HAP-1 (cell line): ENCODE results near the gene ESYT1.

Experiments used
- DNase-seq, 2 experiments: peaks; one replicate each; pipeline ENCODE4 v3.0.0-alpha.2; 2016 to 2020; ENCODE audit warnings: low spot score in 2 of 2
- H3K27me3 ChIP-seq: fragments of 250-450 bp; sonication (Bioruptor Pico); 2 replicates; pipeline ENCODE4 v1.5.1; 2020; ENCODE audit warnings: low read depth, mild to moderate bottlenecking, moderate library complexity
- H3K36me3 ChIP-seq: fragments of 250-450 bp; sonication (Bioruptor Pico); replicated peaks from 2 replicates; pipeline ENCODE4 v1.5.1; 2020; ENCODE audit warnings: mild to moderate bottlenecking
- H3K4me1 ChIP-seq: fragments of 250-450 bp; sonication (Bioruptor Pico); 2 replicates; pipeline ENCODE4 v1.5.1; 2020; ENCODE audit warnings: mild to moderate bottlenecking
- H3K4me3 ChIP-seq: fragments of 250-450 bp; sonication (Bioruptor Pico); 2 replicates; pipeline ENCODE4 v1.5.1; 2020; ENCODE audit warnings: mild to moderate bottlenecking, moderate library complexity
- H3K9me3 ChIP-seq: fragments of 250-450 bp; sonication (Bioruptor Pico); 2 replicates; pipeline ENCODE4 v1.5.1; 2020; ENCODE audit warnings: mild to moderate bottlenecking, moderate library complexity
- in situ Hi-C: fragments of 300-500 bp; cut with MboI; formaldehyde crosslinking; loops from 3 replicates; pipeline ENCODE4 v1.14.3; 2020; ENCODE audit warnings: low sequenced_read_pairs, inconsistent platforms, mixed read lengths

The ESYT1 gene, protein sequence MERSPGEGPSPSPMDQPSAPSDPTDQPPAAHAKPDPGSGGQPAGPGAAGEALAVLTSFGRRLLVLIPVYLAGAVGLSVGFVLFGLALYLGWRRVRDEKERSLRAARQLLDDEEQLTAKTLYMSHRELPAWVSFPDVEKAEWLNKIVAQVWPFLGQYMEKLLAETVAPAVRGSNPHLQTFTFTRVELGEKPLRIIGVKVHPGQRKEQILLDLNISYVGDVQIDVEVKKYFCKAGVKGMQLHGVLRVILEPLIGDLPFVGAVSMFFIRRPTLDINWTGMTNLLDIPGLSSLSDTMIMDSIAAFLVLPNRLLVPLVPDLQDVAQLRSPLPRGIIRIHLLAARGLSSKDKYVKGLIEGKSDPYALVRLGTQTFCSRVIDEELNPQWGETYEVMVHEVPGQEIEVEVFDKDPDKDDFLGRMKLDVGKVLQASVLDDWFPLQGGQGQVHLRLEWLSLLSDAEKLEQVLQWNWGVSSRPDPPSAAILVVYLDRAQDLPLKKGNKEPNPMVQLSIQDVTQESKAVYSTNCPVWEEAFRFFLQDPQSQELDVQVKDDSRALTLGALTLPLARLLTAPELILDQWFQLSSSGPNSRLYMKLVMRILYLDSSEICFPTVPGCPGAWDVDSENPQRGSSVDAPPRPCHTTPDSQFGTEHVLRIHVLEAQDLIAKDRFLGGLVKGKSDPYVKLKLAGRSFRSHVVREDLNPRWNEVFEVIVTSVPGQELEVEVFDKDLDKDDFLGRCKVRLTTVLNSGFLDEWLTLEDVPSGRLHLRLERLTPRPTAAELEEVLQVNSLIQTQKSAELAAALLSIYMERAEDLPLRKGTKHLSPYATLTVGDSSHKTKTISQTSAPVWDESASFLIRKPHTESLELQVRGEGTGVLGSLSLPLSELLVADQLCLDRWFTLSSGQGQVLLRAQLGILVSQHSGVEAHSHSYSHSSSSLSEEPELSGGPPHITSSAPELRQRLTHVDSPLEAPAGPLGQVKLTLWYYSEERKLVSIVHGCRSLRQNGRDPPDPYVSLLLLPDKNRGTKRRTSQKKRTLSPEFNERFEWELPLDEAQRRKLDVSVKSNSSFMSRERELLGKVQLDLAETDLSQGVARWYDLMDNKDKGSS

DNA sequence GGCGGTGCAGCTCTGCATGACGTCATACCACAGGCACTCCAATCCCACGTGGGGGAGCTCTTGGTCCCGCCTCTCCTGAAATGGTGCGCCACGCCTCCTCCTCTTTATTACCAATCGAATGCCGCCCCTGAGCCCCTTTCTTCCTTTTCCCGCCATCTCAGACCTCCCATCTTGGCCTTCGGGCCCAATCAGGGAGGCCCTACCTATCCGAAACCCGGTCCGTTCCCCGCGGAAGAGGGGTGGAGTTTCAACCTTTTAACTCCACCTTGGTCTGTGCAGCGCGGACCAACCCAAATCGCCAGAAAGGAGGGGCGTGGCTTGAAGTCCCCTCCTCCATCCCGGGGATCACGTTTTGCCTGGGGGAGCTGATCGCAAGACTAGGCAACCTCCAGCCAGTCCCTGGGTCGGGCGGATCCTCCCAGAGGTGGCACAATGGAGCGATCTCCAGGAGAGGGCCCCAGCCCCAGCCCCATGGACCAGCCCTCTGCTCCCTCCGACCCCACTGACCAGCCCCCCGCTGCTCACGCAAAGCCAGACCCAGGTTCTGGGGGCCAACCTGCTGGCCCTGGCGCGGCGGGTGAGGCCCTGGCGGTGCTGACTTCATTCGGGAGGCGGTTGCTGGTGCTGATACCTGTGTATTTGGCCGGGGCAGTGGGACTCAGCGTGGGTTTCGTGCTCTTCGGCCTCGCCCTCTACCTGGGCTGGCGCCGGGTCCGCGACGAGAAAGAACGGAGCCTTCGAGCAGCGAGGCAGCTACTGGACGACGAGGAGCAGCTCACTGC lies at the start of gene ESYT1:
ESYT1 (plus strand) TSS at position 380 of the 782 bp plus-strand sequence; CDS start at position 433, 53 bp downstream.
- no peaks in the 10 kb centered on the region for H3K27me3 ChIP-seq
- no peaks in the 10 kb centered on the region for H3K9me3 ChIP-seq
- H3K36me3 ChIP-seq = peaks cover 31% of the 10 kb centered on the region
- H3K4me1 ChIP-seq = peaks cover 18% of the 10 kb centered on the region
- DNase-seq = peak; percentile 99 to 100
- H3K4me3 ChIP-seq = peak within 1 kb of the TSS; percentile 62
- in situ Hi-C loops = no loop called here

DNA sequence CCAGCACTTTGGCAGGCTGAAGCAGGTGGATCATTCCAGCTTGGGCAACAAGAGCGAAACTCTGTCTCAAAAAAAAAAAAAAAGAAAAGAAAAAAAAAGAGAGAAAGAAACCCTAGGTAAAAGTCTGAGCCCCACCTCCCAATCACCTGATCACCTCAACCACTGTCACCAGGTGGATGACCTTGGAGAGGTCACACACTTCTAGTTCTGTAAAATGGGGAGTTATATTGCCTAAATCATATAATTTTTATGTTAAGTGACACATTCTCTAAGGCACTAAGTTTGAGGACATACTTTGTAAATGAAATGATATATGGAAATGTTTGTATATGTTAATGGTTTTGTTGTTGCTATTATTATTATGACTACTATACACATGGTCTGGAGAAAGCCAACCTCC lies 49.6 kb upstream of the ESYT1 start:
- Histone ChIP-seq H3K4me3 (no peak overlapping the region), H3K36me3 (no peaks in the 10 kb centered on the region), H3K4me1 (peaks cover 12% of the 10 kb centered on the region), H3K27me3 (no peaks in the 10 kb centered on the region), H3K9me3 (no peaks in the 10 kb centered on the region)
- no peak for DNase-seq
- in situ Hi-C loops = no loop called here

DNA sequence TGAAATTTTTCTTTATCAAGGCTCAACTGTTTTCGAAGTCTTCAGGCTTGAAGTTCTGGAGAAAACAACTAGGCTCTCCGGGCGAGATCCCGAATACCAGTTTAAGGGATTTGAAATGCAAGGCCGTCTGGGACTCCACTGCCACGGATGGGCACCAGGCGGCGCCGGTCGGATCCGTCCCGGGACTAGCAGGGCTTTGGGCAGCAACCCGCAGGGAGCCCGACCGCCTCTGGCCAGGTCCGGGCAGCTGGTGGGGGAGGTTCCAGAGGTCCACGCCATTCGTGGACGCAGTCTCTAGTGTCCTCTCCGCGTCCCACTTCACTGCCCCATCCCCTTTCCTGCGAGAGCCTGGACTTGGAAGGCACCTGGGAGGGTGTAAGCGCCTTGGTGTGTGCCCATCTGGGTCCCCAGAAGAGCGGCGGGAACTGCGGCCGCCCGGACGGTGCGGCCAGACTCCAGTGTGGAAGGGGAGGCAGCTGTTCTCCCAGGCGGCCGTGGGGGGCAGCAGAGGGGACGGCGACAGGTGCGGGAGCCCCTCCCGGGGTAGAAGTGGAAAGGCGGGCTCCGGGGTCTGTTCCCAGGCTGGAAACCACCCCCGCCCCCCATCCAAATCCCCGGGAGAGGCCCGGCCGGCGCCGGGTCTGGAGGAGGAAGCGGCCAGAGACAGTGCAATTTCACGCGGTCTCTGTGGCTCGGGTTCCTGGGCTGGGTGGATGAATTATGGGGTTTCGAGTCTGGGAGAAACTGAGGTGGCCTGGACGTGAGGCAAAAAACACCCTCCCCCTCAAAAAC lies 48.9 kb upstream of the ESYT1 start:
- Histone ChIP-seq H3K4me1 (peaks cover 12% of the 10 kb centered on the region), H3K36me3 (no peaks in the 10 kb centered on the region), H3K4me3 (peak overlapping the region; percentile 43), H3K9me3 (no peaks in the 10 kb centered on the region), H3K27me3 (no peaks in the 10 kb centered on the region)
- in situ Hi-C loops = no loop called here
- DNase-seq = peak; percentile 86 to 94

DNA sequence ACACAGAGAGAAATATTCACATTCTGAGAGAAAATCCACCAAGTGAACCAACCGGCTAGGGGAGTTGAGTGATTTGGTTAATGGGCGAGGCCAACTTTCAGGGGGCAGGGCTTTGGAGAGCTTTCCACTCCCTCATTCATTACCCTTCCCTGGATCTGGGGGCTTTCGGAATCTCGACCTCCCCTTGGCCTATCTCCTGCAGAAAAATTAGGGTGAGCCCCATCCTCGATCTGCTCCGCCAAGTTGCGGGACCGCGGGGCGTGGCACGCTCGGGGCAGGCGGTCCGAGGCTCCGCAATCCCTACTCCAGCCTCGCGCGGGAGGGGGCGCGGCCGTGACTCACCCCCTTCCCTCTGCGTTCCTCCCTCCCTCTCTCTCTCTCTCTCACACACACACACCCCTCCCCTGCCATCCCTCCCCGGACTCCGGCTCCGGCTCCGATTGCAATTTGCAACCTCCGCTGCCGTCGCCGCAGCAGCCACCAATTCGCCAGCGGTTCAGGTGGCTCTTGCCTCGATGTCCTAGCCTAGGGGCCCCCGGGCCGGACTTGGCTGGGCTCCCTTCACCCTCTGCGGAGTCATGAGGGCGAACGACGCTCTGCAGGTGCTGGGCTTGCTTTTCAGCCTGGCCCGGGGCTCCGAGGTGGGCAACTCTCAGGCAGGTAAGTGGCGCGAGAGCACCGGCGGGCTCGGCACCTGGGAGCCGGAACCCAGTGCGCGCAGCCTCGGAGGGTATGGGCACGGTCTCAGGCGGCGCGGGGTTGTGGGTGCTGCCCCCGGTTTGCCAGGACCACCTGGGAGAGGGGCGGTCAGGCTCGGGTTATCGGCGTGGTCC lies 48.1 kb upstream of the ESYT1 start, which contains the start of gene ERBB3:
ERBB3 (plus strand) TSS at position 443 of the 833 bp plus-strand sequence; CDS start at position 579, 136 bp downstream.
- Histone ChIP-seq H3K4me1 (peaks cover 12% of the 10 kb centered on the region), H3K4me3 (peak within 1 kb of the TSS; percentile 43), H3K36me3 (no peaks in the 10 kb centered on the region), H3K27me3 (no peaks in the 10 kb centered on the region), H3K9me3 (no peaks in the 10 kb centered on the region)
- in situ Hi-C loops = no loop called here
- DNase-seq = peak; percentile 76 to 91

DNA sequence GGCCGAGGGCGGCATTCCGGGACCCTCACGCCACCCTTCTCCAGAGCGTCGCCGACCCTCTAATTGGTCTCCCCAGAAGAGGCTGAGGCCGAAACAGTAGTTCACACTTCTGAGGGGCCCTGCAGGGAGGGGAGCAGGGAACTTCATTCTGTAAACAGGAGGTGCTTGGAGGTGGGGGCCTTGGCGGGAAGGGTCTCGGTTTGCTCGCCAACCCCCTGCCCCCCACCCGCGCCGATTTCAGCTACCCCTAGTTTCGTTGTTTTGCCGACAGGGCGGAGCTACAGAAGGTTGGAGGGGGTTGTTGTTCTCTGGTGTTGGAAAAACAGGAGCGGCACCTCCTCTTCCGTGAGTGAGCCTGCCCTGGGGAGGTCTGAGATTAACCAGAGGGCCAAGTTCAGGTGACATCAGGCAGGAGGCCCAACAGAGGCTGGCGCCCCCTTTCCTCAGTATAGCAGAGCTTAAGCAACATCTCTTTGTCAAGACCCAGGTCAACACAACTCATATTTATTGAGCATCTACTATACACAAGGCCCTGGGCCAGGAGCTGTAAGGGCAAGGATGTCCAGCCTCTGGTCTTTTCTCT lies 47.4 kb upstream of the ESYT1 start:
- Histone ChIP-seq H3K4me1 (peaks cover 12% of the 10 kb centered on the region), H3K27me3 (no peaks in the 10 kb centered on the region), H3K4me3 (peak overlapping the region; percentile 43), H3K9me3 (no peaks in the 10 kb centered on the region), H3K36me3 (no peaks in the 10 kb centered on the region)
- in situ Hi-C loops = no loop called here
- no peak for DNase-seq

DNA sequence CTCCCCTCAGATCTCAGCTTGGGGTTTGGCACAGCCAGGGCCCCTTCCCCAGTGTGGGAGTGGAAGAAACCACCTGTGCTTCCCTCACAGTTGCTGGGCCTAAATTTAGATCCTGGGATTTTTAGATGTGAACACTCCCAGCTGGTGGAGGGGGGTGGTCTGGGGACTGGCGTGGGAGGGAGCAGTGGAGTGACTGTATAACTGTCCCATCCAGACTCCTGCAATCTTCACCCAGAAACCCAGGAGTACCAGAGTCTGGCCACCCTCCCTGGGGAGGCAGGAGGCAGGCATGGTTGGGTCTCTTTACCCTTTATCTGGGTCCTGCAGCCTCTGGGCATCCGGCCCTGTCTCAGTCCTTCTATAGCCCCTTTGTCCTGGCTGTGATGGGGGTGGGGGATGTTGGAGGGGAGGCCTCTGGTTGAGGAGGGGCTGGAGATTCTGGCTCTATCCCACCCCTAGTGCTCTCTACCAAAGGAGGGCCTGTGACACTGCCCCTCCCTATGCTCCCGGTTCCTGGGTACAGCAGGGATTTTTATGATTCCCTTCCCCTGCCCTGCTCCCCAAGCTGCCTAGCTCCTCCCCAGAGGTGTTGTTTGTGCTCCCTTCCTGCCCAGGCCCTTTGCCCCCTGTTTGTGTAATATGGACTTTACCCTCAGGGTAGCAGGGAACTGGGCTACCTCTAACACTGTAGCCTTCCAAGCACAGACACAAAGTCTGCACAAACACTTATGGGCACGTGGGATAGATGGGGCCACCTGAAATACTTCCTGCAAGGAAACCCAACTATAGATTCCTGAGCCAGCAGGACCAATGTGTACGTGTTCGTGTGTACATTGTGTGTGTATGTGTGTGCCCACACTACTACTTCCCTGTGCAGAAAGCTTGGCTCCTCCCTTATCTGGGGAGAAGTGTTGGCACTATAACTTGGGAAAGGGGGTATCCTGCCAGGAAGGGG lies 46.4 kb upstream of the ESYT1 start:
- no peaks in the 10 kb centered on the region for H3K36me3 ChIP-seq
- no peaks in the 10 kb centered on the region for H3K9me3 ChIP-seq
- in situ Hi-C loops = no loop called here
- H3K4me3 ChIP-seq = no peak overlapping the region
- H3K27me3 ChIP-seq = no peaks in the 10 kb centered on the region
- peaks cover 12% of the 10 kb centered on the region for H3K4me1 ChIP-seq
- DNase-seq = no peak

DNA sequence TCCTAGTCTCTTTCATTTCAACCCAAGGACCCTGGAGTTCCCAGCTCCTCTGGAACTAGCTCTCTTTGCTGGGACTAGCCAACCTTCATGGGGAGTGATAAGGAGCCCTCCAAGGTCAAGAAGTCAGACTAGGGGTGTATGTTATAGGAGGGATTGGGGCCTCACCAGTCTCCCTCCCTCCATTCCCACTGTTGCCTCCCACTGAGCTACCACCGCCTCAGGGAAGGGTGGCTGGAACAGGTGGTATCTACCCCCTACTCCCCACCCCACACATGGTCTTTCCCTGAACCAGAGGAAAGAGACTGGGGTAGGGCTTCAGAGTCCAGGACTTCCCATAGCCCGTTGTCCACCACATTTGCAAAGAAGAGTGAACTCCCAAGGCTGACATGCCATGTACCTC lies 45.7 kb upstream of the ESYT1 start:
- in situ Hi-C loops = no loop called here
- no peaks in the 10 kb centered on the region for H3K9me3 ChIP-seq

DNA sequence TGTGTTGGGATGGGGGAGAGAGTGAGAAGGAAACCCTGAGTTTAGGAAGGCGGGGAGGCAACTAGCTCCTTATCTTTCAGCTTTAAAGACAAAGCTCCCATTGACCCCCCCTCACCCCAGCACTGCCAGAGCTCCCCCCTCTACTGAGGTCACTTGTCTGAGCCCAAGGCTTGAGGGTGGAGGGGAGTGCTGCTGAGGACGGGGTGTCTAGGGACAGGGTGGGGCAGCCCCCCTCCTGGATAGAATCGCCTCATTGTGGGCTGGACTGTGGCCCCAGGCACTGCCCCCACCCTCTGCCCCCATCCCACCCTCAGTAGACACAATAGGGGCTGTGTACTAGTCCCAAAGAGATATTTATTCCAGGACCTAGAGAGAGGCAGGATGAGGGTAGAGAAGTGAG lies 45.1 kb upstream of the ESYT1 start:
- H3K27me3 ChIP-seq = no peaks in the 10 kb centered on the region
- H3K9me3 ChIP-seq = no peaks in the 10 kb centered on the region
- H3K36me3 ChIP-seq = no peaks in the 10 kb centered on the region
- H3K4me3 ChIP-seq = no peak overlapping the region
- no peak for DNase-seq
- in situ Hi-C loops = no loop called here
- peaks cover 12% of the 10 kb centered on the region for H3K4me1 ChIP-seq

More for the DNA sequence above, 45.7 kb upstream of the ESYT1 start:
- peaks cover 12% of the 10 kb centered on the region for H3K4me1 ChIP-seq
- no peak overlapping the region for H3K4me3 ChIP-seq
- no peak for DNase-seq
- H3K27me3 ChIP-seq = no peaks in the 10 kb centered on the region
- no peaks in the 10 kb centered on the region for H3K36me3 ChIP-seq

DNA sequence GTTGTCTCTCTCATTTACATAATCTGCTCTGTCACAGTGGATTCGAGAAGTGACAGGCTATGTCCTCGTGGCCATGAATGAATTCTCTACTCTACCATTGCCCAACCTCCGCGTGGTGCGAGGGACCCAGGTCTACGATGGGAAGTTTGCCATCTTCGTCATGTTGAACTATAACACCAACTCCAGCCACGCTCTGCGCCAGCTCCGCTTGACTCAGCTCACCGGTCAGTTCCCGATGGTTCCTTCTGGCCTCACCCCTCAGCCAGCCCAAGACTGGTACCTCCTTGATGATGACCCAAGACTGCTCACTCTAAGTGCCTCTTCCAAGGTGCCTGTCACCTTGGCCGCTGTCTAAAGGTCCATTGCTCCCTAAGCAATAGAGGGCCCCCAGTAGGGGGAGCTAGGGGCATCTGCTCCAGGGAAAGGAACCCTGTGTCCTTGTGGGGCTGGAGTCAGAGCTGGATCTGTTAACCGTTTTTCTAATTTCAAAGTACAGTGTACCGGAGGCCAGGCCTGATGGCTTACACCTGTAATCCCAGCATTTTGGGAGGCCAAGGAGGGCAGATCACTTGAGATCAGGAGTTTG lies 43.0 kb upstream of the ESYT1 start:
- Histone ChIP-seq H3K27me3 (no peaks in the 10 kb centered on the region), H3K9me3 (no peaks in the 10 kb centered on the region), H3K4me3 (no peak overlapping the region), H3K36me3 (no peaks in the 10 kb centered on the region), H3K4me1 (peaks cover 3% of the 10 kb centered on the region; the same call in 1 of the 2 replicates)
- DNase-seq = peak; percentile 23 to 72
- in situ Hi-C loops = no loop called here

DNA sequence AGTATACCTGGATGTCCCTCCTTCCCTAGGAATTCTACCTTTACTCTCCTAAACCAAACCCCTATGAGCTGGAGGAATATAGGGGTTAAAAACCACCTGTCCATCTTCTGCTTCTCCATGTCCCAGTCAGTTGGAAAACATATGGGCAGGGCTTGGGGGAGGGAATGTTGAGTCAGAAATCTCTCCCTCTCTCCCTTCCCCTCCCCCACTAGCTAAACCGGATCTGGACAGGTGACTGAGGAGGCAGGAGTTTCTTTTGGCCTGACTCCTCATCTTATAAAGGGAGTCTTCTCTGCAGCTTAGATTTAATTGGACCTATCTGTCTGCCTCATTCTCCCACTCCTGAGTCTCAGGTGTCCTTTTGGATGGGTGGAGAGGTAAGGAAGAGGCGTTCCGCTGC lies 42.0 kb upstream of the ESYT1 start:
- in situ Hi-C loops = no loop called here
- Histone ChIP-seq H3K4me1 (no peaks in the 10 kb centered on the region), H3K4me3 (no peak overlapping the region), H3K9me3 (no peaks in the 10 kb centered on the region), H3K36me3 (no peaks in the 10 kb centered on the region), H3K27me3 (no peaks in the 10 kb centered on the region)
- no peak for DNase-seq
